Measurements from ENCODE around the gene MYO18B.

- TF ChIP-seq, protein P1, sequence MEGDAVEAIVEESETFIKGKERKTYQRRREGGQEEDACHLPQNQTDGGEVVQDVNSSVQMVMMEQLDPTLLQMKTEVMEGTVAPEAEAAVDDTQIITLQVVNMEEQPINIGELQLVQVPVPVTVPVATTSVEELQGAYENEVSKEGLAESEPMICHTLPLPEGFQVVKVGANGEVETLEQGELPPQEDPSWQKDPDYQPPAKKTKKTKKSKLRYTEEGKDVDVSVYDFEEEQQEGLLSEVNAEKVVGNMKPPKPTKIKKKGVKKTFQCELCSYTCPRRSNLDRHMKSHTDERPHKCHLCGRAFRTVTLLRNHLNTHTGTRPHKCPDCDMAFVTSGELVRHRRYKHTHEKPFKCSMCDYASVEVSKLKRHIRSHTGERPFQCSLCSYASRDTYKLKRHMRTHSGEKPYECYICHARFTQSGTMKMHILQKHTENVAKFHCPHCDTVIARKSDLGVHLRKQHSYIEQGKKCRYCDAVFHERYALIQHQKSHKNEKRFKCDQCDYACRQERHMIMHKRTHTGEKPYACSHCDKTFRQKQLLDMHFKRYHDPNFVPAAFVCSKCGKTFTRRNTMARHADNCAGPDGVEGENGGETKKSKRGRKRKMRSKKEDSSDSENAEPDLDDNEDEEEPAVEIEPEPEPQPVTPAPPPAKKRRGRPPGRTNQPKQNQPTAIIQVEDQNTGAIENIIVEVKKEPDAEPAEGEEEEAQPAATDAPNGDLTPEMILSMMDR (conservative IDR thresholded peaks at IDR 0.05; ENCODE audit: low read depth, low read length): no peak
- TF ChIP-seq EZH2 (IDR thresholded peaks at IDR 0.05; ENCODE audit: low read length, unreplicated experiment) (no peak), EZH2phosphoT487 (IDR thresholded peaks at IDR 0.05; ENCODE audit: borderline replicate concordance, low read length) (no peak)
Measured at GRCh38 chr22:25745341-25746011, 3.5 kb downstream of the MYO18B start.

All from PC-3 (cell line).